GM12878 (cell line): ENCODE measurements around the gene NHLRC4. TPM values are rescaled to one million over a fixed set of nuclear protein-coding genes. Genes with fewer than 3 reads are reported as not detected.
A peak's percentile ranks its signal among the peaks of the same experiment; 100 is the strongest.

Experiments
- ASH2L ChIP-seq: fragments of 300-600, 200-600 bp; sonication (generic); IDR thresholded peaks from 2 replicates; pipeline ENCODE4 v1.6.1; 2017; ENCODE audit warnings: low read depth, mild to moderate bottlenecking, borderline replicate concordance
- BRCA1 ChIP-seq: IDR thresholded peaks from 2 replicates; pipeline ENCODE4 v1.6.1; 2011; ENCODE audit warnings: low read depth, low read length, improper control_type of control experiment
- CBFB ChIP-seq: IDR thresholded peaks from 2 replicates; pipeline ENCODE4 v1.6.1; 2016; ENCODE audit warnings: antibody characterized with exemption, low read depth
- DPF2 ChIP-seq: fragments of 450-650 bp; IDR thresholded peaks from 2 replicates; pipeline ENCODE4 v1.6.1; 2017; ENCODE audit warnings: mild to moderate bottlenecking
- E4F1 ChIP-seq: fragments of 450-650 bp; IDR thresholded peaks from 2 replicates; pipeline ENCODE4 v1.6.1; 2018; ENCODE audit warnings: borderline replicate concordance, mild to moderate bottlenecking; ENCODE audit not compliant: partially characterized antibody
- ELK1 ChIP-seq: IDR thresholded peaks from 2 replicates; pipeline ENCODE4 v1.6.1; 2012; ENCODE audit warnings: low read depth, low read length, improper control_type of control experiment
- NR2C2 ChIP-seq: IDR thresholded peaks from 2 replicates; pipeline ENCODE4 v1.6.1; 2011; ENCODE audit warnings: borderline replicate concordance, low read depth; ENCODE audit not compliant: control insufficient read depth, insufficient read length
- POU2F2 ChIP-seq: IDR thresholded peaks from 3 replicates; pipeline ENCODE4 v1.6.1; 2011; ENCODE audit warnings: low read depth, mild to moderate bottlenecking, low read length, borderline replicate concordance
- RAD51 ChIP-seq: fragments of 450-650 bp; IDR thresholded peaks from 2 replicates; pipeline ENCODE4 v1.6.1; 2016; ENCODE audit warnings: moderate library complexity, mild to moderate bottlenecking, inconsistent platforms
- RFX5 ChIP-seq: IDR thresholded peaks from 2 replicates; pipeline ENCODE4 v1.6.1; 2011; ENCODE audit warnings: low read depth, low read length, improper control_type of control experiment
- SMC3 ChIP-seq: IDR thresholded peaks from 2 replicates; pipeline ENCODE4 v1.6.1; 2011; ENCODE audit warnings: low read length, improper control_type of control experiment, borderline replicate concordance
- ZBTB4 ChIP-seq: fragments of 450-650 bp; formaldehyde crosslinking; IDR thresholded peaks from 2 replicates; pipeline ENCODE4 v1.4.0; 2022; ENCODE audit warnings: mild to moderate bottlenecking, moderate library complexity
- ZNF384 ChIP-seq: IDR thresholded peaks from 2 replicates; pipeline ENCODE4 v1.6.1; 2012; ENCODE audit warnings: low read depth, mild to moderate bottlenecking, low read length, improper control_type of control experiment, borderline replicate concordance
- ZZZ3 ChIP-seq: IDR thresholded peaks from 2 replicates; pipeline ENCODE4 v1.6.1; 2011; ENCODE audit warnings: low read depth; ENCODE audit not compliant: control insufficient read depth, insufficient read length
- polyA plus RNA-seq, 11 experiments: library from polyadenylated mRNA; depleted of rRNA in 4 of 11; unstranded in 6 of 11; stranded (reverse) in 5 of 11; fragments of >200 nt; fragmentation: Nextera tagmentation in 4 of 11; fragmentation: Illumina TruSeq in 1 of 11; extraction: Ambion mirVana in 4 of 11; extraction: Trizol in 1 of 11; gene quantifications; 1 replicate in 1 of 11; 2 replicates in 10 of 11; pipeline versions ENCODE4 v1.2.1 to v1.2.3, GENCODE V29; 2011 to 2016; ENCODE audit warnings: inconsistent platforms in 2 of 11, missing spikeins in 2 of 11, low read depth in 1 of 11
- total RNA-seq, 4 experiments: library from RNA; depleted of rRNA in 3 of 4; stranded (reverse); fragments of >200 nt in 3 of 4; fragmentation: Illumina TruSeq in 1 of 4; extraction: Trizol in 1 of 4; gene quantifications; 2 replicates each; pipeline versions ENCODE4 v1.2.1 to v1.2.3, GENCODE V29; 2013 to 2021
- TF ChIP-seq, protein P1 (sequence below): fragments of 150-350 bp; IDR thresholded peaks from 2 replicates; pipeline ENCODE4 v1.6.1; 2016; ENCODE audit warnings: low read depth, low read length

NHLRC4 gene
- total and polyA plus RNA-seq, 10 of the 15 experiments (the other 5 are each of a cell fraction or from before 2014, with no cell fraction given) = 0.07 to 1.1 (median 0.57) TPM; not detected in 3

DNA sequence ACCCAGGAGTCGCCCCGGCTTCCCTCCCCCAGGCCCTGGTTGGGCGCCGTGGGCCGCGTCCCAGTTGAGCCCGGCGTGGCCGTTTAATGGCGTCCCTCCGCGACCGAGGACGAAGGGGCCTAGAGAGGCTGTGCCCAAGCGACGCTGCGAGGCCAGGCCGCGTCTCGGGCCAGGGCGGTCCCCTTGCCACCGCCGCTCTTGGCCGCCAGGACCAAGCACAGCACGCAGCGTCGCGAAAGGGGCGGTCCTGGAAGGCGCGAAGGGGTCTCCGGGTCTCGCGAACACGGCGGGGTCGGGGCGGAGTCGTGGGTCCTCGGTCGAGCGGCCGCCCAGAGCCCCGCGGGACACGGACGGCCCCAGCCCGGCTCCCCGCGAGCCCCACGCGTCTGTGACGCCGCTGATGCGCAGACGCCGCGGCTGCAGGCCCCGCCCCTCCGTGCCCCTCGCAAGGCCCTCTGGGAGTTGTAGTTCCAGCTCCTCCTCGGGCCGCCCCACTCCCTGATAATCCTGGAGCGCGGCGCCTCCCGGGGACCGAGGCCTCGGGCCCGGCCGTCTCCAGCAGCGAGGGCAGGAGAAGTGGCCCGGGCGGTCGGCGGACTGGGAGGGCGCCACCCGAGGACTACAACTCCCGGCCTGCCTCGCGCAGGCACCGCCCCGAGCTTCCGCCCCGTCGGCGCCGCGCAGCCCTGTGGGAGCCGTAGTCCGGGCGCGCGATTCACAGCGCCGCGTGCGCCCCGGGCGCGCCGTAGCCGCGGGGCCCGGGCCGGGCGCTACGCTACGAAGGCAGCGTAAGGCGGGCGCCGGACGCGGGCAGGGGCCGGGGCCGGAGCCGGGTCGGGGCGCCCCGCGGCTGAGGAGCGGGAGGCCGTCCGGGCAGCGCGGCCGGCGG lies 39.5 kb upstream of the NHLRC4 start, which contains the start of gene CAPN15 (continued):
- TF ChIP-seq DPF2 (peak; percentile 69; the same call in 1 of the 2 replicates), ZNF384 (no peak), ELK1 (peak; percentile 49; the same call in 1 of the 2 replicates), RFX5 (no peak), ZBTB4 (CRISPR knock-in tag) (no peak), POU2F2 (0 out of 3 replicates have a peak, but pooled peaks have one; percentile 4), NR2C2 (no peak), SMC3 (peak; percentile 3; the same call in 1 of the 2 replicates), ZZZ3 (no peak), CBFB (no peak), ASH2L (no peak), E4F1 (no peak), RAD51 (no peak), BRCA1 (peak; percentile 4; the same call in 1 of the 2 replicates)
- TF ChIP-seq, protein P1, sequence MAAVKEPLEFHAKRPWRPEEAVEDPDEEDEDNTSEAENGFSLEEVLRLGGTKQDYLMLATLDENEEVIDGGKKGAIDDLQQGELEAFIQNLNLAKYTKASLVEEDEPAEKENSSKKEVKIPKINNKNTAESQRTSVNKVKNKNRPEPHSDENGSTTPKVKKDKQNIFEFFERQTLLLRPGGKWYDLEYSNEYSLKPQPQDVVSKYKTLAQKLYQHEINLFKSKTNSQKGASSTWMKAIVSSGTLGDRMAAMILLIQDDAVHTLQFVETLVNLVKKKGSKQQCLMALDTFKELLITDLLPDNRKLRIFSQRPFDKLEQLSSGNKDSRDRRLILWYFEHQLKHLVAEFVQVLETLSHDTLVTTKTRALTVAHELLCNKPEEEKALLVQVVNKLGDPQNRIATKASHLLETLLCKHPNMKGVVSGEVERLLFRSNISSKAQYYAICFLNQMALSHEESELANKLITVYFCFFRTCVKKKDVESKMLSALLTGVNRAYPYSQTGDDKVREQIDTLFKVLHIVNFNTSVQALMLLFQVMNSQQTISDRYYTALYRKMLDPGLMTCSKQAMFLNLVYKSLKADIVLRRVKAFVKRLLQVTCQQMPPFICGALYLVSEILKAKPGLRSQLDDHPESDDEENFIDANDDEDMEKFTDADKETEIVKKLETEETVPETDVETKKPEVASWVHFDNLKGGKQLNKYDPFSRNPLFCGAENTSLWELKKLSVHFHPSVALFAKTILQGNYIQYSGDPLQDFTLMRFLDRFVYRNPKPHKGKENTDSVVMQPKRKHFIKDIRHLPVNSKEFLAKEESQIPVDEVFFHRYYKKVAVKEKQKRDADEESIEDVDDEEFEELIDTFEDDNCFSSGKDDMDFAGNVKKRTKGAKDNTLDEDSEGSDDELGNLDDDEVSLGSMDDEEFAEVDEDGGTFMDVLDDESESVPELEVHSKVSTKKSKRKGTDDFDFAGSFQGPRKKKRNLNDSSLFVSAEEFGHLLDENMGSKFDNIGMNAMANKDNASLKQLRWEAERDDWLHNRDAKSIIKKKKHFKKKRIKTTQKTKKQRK = no peak
